HG02870 (cell line): Measurements from ENCODE around the gene CDC14A.
A peak's percentile ranks its signal among the peaks of the same experiment; 100 is the strongest.
"Not testable (repeated sequence)": the region's sequence is repeated elsewhere in the genome, so short reads cannot be mapped to it uniquely, and the experiment has no call there.

Experiments
- ATAC-seq: cut with Tn5 transposase; IDR thresholded peaks from one replicate; pipeline ENCODE4 v1.9.1; 2021; ENCODE audit warnings: mild to moderate bottlenecking, moderate library complexity; ENCODE audit not compliant: unreplicated experiment

The CDC14A gene

GRCh38 chr1:100332331-100332730, 20.0 kb upstream of the CDC14A start:
- ATAC-seq: no peak

- ATAC-seq: no peak
These were observed 16.9 kb upstream of the CDC14A start for GRCh38 chr1:100335436-100335835.

GRCh38 chr1:100337878-100338277, 14.4 kb upstream of the CDC14A start:
- not testable (repeated sequence) for ATAC-seq

- ATAC-seq: not testable (repeated sequence)
These were observed 12.6 kb upstream of the CDC14A start for GRCh38 chr1:100339735-100340134.

- no peak for ATAC-seq
These were observed 11.8 kb upstream of the CDC14A start for GRCh38 chr1:100340494-100340893.

- no peak for ATAC-seq
These were observed 10.0 kb upstream of the CDC14A start for GRCh38 chr1:100342348-100342747.

- no peak for ATAC-seq
These were observed 8.4 kb upstream of the CDC14A start for GRCh38 chr1:100343897-100344296.

GRCh38 chr1:100344774-100345173, 7.5 kb upstream of the CDC14A start:
- no peak for ATAC-seq

- ATAC-seq: no peak
These were observed 5.9 kb upstream of the CDC14A start for GRCh38 chr1:100346387-100346786.

- ATAC-seq: no peak
These were observed 5.0 kb upstream of the CDC14A start for GRCh38 chr1:100347009-100347966.

- ATAC-seq: no peak
These were observed 3.7 kb upstream of the CDC14A start for GRCh38 chr1:100348549-100349144.

- ATAC-seq: no peak
These were observed 3.1 kb upstream of the CDC14A start for GRCh38 chr1:100349246-100349645.

GRCh38 chr1:100350787-100351094, 1.6 kb upstream of the CDC14A start:
- ATAC-seq: no peak

GRCh38 chr1:100351095-100351887, 1.0 kb upstream of the CDC14A start:
- peak; percentile 56 for ATAC-seq

- ATAC-seq: peak; percentile 31
These were observed 930 bp downstream of the CDC14A start for GRCh38 chr1:100353071-100353801.

- ATAC-seq: no peak
These were observed 1.7 kb downstream of the CDC14A start for GRCh38 chr1:100353988-100354387.

GRCh38 chr1:100354971-100355394, 2.7 kb downstream of the CDC14A start:
- no peak for ATAC-seq

GRCh38 chr1:100358210-100358609, 5.9 kb downstream of the CDC14A start:
- no peak for ATAC-seq

- no peak for ATAC-seq
These were observed 6.8 kb downstream of the CDC14A start for GRCh38 chr1:100359139-100359538.

GRCh38 chr1:100360790-100361510, 8.6 kb downstream of the CDC14A start:
- no peak for ATAC-seq
